ENCODE measurements around the gene AP1G1.

The AP1G1 gene

DNA sequence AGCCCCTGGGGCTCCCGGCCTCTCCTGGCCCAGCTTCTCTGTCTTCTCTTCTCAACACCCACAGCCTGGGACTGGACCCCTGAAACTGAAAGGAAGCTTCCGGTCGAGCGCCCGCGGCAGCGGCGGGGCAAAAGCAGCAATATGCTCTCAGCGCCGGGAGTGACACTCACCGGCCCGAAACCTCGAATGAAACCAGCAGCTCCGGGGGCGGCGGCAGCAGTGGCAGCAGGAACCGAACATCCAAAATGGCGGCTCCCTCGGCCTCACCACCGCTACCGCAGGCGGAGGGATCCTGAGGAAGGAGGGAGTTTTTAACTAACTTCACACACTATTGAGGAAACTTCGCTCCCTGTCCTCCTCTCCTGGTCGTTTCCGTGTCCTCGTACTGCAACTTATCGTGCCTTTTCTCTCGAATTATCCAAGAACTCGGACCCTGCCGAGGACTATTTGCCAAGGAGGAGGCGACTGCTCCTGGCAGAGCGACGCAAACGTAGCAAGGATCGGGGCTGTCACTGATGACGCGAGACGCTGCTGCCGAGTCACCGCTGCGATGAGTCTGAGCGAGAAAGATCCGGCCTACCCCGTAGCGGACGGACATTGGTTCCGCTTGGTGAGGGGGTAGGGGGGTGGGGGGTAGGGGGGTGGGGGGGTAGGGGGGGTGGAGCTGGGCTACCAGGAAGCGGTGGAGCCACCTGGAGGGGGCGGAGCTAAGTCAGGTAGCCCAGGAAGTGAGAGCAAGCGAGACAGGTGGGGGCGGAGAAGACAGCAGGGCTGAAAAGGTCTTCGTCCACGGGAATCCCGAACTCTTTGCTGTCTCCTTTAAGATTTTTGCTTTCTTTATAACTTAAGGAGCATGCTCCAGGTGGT, at the start of gene AP1G1 (continued):
- TF ChIP-seq, protein P1, sequence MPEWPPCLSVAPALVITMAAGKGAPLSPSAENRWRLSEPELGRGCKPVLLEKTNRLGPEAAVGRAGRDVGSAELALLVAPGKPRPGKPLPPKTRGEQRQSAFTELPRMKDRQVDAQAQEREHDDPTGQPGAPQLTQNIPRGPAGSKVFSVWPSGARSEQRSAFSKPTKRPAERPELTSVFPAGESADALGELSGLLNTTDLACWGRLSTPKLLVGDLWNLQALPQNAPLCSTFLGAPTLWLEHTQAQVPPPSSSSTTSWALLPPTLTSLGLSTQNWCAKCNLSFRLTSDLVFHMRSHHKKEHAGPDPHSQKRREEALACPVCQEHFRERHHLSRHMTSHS (tag by site-specific recombination; IDR thresholded peaks at IDR 0.05) = no peak
- TF ChIP-seq ZNF549 (tag by site-specific recombination; IDR thresholded peaks at IDR 0.05) (no peak), ZNF785 (tag by site-specific recombination; IDR thresholded peaks at IDR 0.05) (peak; percentile 86; the same call in 1 of the 2 replicates), KLF7 (tag by site-specific recombination; IDR thresholded peaks at IDR 0.05; ENCODE audit: borderline replicate concordance) (peak; percentile 87; the same call in 1 of the 2 replicates), BCL11B (tag by site-specific recombination; IDR thresholded peaks at IDR 0.05; ENCODE audit: low read depth) (no peak), ZNF701 (tag by site-specific recombination; IDR thresholded peaks at IDR 0.05) (no peak), ZIC2 (tag by site-specific recombination; IDR thresholded peaks at IDR 0.05) (peak; percentile 42; the same call in 1 of the 2 replicates), ZNF561 (tag by site-specific recombination; IDR thresholded peaks at IDR 0.05; ENCODE audit: borderline replicate concordance) (peak; percentile 98), ZNF843 (tag by site-specific recombination; IDR thresholded peaks at IDR 0.05) (peak; percentile 88), ZNF394 (tag by site-specific recombination; IDR thresholded peaks at IDR 0.05; ENCODE audit: borderline replicate concordance) (peak; percentile 73), ZNF211 (tag by site-specific recombination; IDR thresholded peaks at IDR 0.05; ENCODE audit: low read depth) (no peak), ZNF624 (tag by site-specific recombination; IDR thresholded peaks at IDR 0.05) (no peak), REPIN1 (tag by site-specific recombination; IDR thresholded peaks at IDR 0.05; ENCODE audit: low read depth) (0 out of 2 replicates have a peak, but pooled peaks have one; percentile 39), ZNF239 (tag by site-specific recombination; IDR thresholded peaks at IDR 0.05) (peak; percentile 75; the same call in 1 of the 2 replicates), ZNF416 (tag by site-specific recombination; IDR thresholded peaks at IDR 0.05) (0 out of 2 replicates have a peak, but pooled peaks have one; percentile 39), ZNF776 (tag by site-specific recombination; IDR thresholded peaks at IDR 0.05; ENCODE audit: borderline replicate concordance) (no peak), ZBTB7A (tag by site-specific recombination; IDR thresholded peaks at IDR 0.05; ENCODE audit: low read depth) (peak; percentile 91; the same call in 1 of the 2 replicates), ZNF792 (tag by site-specific recombination; IDR thresholded peaks at IDR 0.05) (peak; percentile 47; the same call in 1 of the 2 replicates), ZNF138 (tag by site-specific recombination; IDR thresholded peaks at IDR 0.05; ENCODE audit: borderline replicate concordance) (no peak)
- TF ChIP-seq, protein P2, sequence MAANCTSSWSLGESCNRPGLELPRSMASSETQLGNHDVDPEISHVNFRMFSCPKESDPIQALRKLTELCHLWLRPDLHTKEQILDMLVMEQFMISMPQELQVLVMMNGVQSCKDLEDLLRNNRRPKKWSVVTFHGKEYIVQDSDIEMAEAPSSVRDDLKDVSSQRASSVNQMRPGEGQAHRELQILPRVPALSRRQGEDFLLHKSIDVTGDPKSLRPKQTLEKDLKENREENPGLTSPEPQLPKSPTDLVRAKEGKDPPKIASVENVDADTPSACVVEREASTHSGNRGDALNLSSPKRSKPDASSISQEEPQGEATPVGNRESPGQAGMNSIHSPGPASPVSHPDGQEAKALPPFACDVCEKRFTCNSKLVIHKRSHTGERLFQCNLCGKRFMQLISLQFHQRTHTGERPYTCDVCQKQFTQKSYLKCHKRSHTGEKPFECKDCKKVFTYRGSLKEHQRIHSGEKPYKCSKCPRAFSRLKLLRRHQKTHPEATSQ (tag by site-specific recombination; IDR thresholded peaks at IDR 0.05) = peak; percentile 88; the same call in 1 of the 2 replicates
- TF ChIP-seq, protein P3, sequence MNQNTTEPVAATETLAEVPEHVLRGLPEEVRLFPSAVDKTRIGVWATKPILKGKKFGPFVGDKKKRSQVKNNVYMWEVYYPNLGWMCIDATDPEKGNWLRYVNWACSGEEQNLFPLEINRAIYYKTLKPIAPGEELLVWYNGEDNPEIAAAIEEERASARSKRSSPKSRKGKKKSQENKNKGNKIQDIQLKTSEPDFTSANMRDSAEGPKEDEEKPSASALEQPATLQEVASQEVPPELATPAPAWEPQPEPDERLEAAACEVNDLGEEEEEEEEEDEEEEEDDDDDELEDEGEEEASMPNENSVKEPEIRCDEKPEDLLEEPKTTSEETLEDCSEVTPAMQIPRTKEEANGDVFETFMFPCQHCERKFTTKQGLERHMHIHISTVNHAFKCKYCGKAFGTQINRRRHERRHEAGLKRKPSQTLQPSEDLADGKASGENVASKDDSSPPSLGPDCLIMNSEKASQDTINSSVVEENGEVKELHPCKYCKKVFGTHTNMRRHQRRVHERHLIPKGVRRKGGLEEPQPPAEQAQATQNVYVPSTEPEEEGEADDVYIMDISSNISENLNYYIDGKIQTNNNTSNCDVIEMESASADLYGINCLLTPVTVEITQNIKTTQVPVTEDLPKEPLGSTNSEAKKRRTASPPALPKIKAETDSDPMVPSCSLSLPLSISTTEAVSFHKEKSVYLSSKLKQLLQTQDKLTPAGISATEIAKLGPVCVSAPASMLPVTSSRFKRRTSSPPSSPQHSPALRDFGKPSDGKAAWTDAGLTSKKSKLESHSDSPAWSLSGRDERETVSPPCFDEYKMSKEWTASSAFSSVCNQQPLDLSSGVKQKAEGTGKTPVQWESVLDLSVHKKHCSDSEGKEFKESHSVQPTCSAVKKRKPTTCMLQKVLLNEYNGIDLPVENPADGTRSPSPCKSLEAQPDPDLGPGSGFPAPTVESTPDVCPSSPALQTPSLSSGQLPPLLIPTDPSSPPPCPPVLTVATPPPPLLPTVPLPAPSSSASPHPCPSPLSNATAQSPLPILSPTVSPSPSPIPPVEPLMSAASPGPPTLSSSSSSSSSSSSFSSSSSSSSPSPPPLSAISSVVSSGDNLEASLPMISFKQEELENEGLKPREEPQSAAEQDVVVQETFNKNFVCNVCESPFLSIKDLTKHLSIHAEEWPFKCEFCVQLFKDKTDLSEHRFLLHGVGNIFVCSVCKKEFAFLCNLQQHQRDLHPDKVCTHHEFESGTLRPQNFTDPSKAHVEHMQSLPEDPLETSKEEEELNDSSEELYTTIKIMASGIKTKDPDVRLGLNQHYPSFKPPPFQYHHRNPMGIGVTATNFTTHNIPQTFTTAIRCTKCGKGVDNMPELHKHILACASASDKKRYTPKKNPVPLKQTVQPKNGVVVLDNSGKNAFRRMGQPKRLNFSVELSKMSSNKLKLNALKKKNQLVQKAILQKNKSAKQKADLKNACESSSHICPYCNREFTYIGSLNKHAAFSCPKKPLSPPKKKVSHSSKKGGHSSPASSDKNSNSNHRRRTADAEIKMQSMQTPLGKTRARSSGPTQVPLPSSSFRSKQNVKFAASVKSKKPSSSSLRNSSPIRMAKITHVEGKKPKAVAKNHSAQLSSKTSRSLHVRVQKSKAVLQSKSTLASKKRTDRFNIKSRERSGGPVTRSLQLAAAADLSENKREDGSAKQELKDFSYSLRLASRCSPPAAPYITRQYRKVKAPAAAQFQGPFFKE (tag by site-specific recombination; IDR thresholded peaks at IDR 0.05; ENCODE audit: borderline replicate concordance) = no peak
- TF ChIP-seq, protein P4, sequence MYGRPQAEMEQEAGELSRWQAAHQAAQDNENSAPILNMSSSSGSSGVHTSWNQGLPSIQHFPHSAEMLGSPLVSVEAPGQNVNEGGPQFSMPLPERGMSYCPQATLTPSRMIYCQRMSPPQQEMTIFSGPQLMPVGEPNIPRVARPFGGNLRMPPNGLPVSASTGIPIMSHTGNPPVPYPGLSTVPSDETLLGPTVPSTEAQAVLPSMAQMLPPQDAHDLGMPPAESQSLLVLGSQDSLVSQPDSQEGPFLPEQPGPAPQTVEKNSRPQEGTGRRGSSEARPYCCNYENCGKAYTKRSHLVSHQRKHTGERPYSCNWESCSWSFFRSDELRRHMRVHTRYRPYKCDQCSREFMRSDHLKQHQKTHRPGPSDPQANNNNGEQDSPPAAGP (tag by site-specific recombination; IDR thresholded peaks at IDR 0.05) = peak; percentile 97
- TF ChIP-seq, protein P5, sequence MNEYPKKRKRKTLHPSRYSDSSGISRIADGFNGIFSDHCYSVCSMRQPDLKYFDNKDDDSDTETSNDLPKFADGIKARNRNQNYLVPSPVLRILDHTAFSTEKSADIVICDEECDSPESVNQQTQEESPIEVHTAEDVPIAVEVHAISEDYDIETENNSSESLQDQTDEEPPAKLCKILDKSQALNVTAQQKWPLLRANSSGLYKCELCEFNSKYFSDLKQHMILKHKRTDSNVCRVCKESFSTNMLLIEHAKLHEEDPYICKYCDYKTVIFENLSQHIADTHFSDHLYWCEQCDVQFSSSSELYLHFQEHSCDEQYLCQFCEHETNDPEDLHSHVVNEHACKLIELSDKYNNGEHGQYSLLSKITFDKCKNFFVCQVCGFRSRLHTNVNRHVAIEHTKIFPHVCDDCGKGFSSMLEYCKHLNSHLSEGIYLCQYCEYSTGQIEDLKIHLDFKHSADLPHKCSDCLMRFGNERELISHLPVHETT (tag by site-specific recombination; IDR thresholded peaks at IDR 0.05) = peak; percentile 98
- TF ChIP-seq, protein P6, sequence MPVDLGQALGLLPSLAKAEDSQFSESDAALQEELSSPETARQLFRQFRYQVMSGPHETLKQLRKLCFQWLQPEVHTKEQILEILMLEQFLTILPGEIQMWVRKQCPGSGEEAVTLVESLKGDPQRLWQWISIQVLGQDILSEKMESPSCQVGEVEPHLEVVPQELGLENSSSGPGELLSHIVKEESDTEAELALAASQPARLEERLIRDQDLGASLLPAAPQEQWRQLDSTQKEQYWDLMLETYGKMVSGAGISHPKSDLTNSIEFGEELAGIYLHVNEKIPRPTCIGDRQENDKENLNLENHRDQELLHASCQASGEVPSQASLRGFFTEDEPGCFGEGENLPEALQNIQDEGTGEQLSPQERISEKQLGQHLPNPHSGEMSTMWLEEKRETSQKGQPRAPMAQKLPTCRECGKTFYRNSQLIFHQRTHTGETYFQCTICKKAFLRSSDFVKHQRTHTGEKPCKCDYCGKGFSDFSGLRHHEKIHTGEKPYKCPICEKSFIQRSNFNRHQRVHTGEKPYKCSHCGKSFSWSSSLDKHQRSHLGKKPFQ (tag by site-specific recombination; IDR thresholded peaks at IDR 0.05) = peak; percentile 65

Measured in HEK293 (cell line).